GM12891 (cell line): Measurements from ENCODE around the gene BRD4.
"Not testable (repeated sequence)": the region's sequence is repeated elsewhere in the genome, so short reads cannot be mapped to it uniquely, and the experiment has no call there.

Source experiments
- POLR2A ChIP-seq: IDR thresholded peaks from 2 replicates; pipeline ENCODE4 v1.6.1; 2011; ENCODE audit warnings: low read depth, low read length, control low read depth
- POLR2AphosphoS5 ChIP-seq: IDR thresholded peaks from 2 replicates; pipeline ENCODE4 v1.6.1; 2011; ENCODE audit warnings: low read depth, low read length, control low read depth

DNA sequence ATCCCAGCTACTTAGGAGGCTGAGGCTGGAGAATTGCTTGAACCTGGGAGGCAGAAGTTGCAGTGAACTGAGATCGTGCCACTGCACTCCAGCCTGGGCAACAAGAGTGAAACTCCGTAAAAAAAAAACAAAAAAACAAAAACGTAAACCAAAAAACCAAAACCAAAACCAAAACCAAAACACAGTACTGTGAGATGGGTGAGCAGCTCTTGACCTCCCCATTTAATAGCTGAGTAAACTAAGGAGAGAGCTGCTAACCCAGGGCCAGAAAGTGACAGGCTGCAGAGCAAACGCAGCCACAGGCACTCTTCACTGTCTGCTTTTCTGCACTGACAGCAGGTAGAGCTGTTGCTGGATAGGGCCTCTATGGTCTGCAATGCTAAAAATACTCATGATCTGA lies 27.7 kb upstream of the BRD4 start:
- not testable (repeated sequence) for TF ChIP-seq POLR2AphosphoS5, POLR2A
